ENCODE data around the gene MALRD1.

GRCh38 chr10:19290770-19291169 is 242.2 kb downstream of the MALRD1 start:
- TF ChIP-seq POLR2A (IDR thresholded peaks at IDR 0.05) (no peak), POLR2AphosphoS5 (IDR thresholded peaks at IDR 0.05) (no peak), CTCF (IDR thresholded peaks at IDR 0.05 in 8 of 11, conservative IDR thresholded peaks at IDR 0.05 in 3 of 11) (no peak)
